ENCODE results near the gene SCN4A.

DNA sequence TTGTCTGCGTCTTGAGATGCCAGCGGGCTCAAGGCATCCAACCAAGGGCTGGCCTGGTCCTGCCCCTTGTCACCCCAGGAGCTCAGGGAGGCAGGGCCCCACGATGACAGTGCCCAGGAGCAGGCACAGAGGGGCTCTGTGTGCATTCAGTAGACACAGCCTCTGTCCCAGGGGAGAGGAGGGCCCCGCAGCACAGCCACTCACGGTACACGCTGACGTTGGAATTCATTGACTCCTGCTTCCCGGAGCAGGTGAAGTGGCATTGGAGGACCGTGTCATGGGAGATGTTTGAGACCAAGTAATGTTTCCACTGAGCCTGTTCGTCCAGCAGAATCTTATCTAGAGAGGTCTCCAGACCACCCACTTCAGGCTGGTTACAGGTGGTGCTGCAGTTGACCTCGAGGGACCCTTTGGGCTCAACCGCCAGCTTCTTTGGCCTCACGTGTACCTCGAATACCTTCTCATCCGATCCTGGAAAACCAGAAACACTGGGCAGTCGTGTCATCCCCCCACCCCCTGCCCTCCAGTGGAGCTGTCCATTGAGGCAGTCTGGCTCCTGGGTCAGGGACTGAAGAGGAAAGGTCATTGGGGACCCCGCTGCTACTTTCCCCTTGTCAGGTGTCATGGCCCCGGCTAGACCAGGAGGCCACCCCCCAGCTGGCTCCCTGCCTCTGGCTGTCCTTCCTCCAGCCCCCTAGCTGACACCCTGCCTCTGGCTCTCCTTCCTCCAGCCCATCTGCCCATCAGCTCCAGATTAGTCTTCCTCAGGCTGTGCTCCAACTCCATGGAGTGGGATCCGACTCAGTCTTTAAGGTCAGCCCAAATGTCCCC, 32.4 kb upstream of the SCN4A start:
- no peak for TF ChIP-seq POLR2A (IDR thresholded peaks at IDR 0.05)
- TF ChIP-seq, protein P1, sequence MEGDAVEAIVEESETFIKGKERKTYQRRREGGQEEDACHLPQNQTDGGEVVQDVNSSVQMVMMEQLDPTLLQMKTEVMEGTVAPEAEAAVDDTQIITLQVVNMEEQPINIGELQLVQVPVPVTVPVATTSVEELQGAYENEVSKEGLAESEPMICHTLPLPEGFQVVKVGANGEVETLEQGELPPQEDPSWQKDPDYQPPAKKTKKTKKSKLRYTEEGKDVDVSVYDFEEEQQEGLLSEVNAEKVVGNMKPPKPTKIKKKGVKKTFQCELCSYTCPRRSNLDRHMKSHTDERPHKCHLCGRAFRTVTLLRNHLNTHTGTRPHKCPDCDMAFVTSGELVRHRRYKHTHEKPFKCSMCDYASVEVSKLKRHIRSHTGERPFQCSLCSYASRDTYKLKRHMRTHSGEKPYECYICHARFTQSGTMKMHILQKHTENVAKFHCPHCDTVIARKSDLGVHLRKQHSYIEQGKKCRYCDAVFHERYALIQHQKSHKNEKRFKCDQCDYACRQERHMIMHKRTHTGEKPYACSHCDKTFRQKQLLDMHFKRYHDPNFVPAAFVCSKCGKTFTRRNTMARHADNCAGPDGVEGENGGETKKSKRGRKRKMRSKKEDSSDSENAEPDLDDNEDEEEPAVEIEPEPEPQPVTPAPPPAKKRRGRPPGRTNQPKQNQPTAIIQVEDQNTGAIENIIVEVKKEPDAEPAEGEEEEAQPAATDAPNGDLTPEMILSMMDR (IDR thresholded peaks at IDR 0.05) = no peak

Measured in Peyer's patch (tissue), 4 donors.